Neutrophil (primary cell): ENCODE measurements around the gene APPBP2.

Source experiments
- H3K27ac ChIP-seq: fragments of 200-600 bp; sonication (generic); 2 replicates; pipeline ENCODE4 v1.5.1; 2016; ENCODE audit warnings: mild to moderate bottlenecking, moderate library complexity
- H3K27me3 ChIP-seq: fragments of 200-600 bp; sonication (generic); 2 replicates; pipeline ENCODE4 v1.6.0; 2016; ENCODE audit warnings: mild to moderate bottlenecking
- H3K36me3 ChIP-seq: fragments of 200-600 bp; sonication (generic); 2 replicates; pipeline ENCODE4 v1.5.1; 2017
- H3K4me1 ChIP-seq, 2 experiments: fragments of 200-600 bp in 1 of 2; sonication (generic) in 1 of 2; 1 replicate in 1 of 2; 2 replicates in 1 of 2; pipeline versions ENCODE4 v1.5.1 to v1.6.1; 2013 to 2016; ENCODE audit warnings: low read depth in 1 of 2, low read length in 1 of 2, mild to moderate bottlenecking in 1 of 2, moderate library complexity in 1 of 2; ENCODE audit not compliant: control insufficient read depth in 1 of 2, insufficient read depth in 1 of 2
- H3K4me3 ChIP-seq, 2 experiments: fragments of 200-600 bp in 1 of 2; sonication (generic) in 1 of 2; 1 replicate in 1 of 2; 2 replicates in 1 of 2; pipeline ENCODE4 v1.5.1; 2013 to 2016; ENCODE audit warnings: low read depth in 1 of 2, low read length in 1 of 2, mild to moderate bottlenecking in 1 of 2, moderate library complexity in 1 of 2
- H3K9me3 ChIP-seq: fragments of 200-600 bp; sonication (generic); 2 replicates; pipeline ENCODE4 v1.5.1; 2016
- CTCF ChIP-seq: fragments of 200-600 bp; sonication (generic); IDR thresholded peaks from 2 replicates; pipeline ENCODE4 v1.5.1; 2016; ENCODE audit warnings: antibody characterized with exemption

Gene APPBP2

GRCh38 chr17:60514500-60514899 lies 11.5 kb downstream of the APPBP2 start:
- Histone ChIP-seq H3K9me3 (no peaks in the 10 kb centered on the region), H3K4me3 (no peak overlapping the region), H3K27me3 (no peaks in the 10 kb centered on the region), H3K4me1 (no peaks in the 10 kb centered on the region), H3K36me3 (peaks cover 19% of the 10 kb centered on the region), H3K27ac (no peak overlapping the region)
- no peak for TF ChIP-seq CTCF

- Histone ChIP-seq H3K4me3 (no peak overlapping the region), H3K27ac (no peak overlapping the region), H3K36me3 (peaks cover 19% of the 10 kb centered on the region), H3K27me3 (no peaks in the 10 kb centered on the region), H3K9me3 (no peaks in the 10 kb centered on the region), H3K4me1 (no peaks in the 10 kb centered on the region)
- TF ChIP-seq CTCF: no peak
Measured at GRCh38 chr17:60514053-60514452, 12.0 kb downstream of the APPBP2 start.

GRCh38 chr17:60513014-60513413 lies 13.0 kb downstream of the APPBP2 start:
- TF ChIP-seq CTCF: no peak
- H3K4me1 ChIP-seq: no peaks in the 10 kb centered on the region
- peaks cover 19% of the 10 kb centered on the region for H3K36me3 ChIP-seq

GRCh38 chr17:60510723-60511122 lies 15.3 kb downstream of the APPBP2 start:
- Histone ChIP-seq H3K27ac (no peak overlapping the region), H3K9me3 (no peaks in the 10 kb centered on the region), H3K4me3 (no peak overlapping the region), H3K4me1 (no peaks in the 10 kb centered on the region), H3K36me3 (peaks cover 16% of the 10 kb centered on the region), H3K27me3 (no peaks in the 10 kb centered on the region)
- no peak for TF ChIP-seq CTCF

More at GRCh38 chr17:60513014-60513413, 13.0 kb downstream of the APPBP2 start:
- Histone ChIP-seq H3K27me3 (no peaks in the 10 kb centered on the region), H3K27ac (no peak overlapping the region), H3K9me3 (no peaks in the 10 kb centered on the region), H3K4me3 (no peak overlapping the region)

- H3K36me3 ChIP-seq: peaks cover 16% of the 10 kb centered on the region
- no peak overlapping the region for H3K27ac ChIP-seq
- H3K4me3 ChIP-seq: no peak overlapping the region
- H3K9me3 ChIP-seq: no peaks in the 10 kb centered on the region
- no peak for TF ChIP-seq CTCF
- H3K4me1 ChIP-seq: no peaks in the 10 kb centered on the region
- H3K27me3 ChIP-seq: no peaks in the 10 kb centered on the region
Measured at GRCh38 chr17:60510031-60510430, 16.0 kb downstream of the APPBP2 start.

- H3K27me3 ChIP-seq: no peaks in the 10 kb centered on the region
- no peak overlapping the region for H3K4me3 ChIP-seq
- H3K27ac ChIP-seq: no peak overlapping the region
- H3K4me1 ChIP-seq: no peaks in the 10 kb centered on the region
- no peaks in the 10 kb centered on the region for H3K9me3 ChIP-seq
- peaks cover 16% of the 10 kb centered on the region for H3K36me3 ChIP-seq
- TF ChIP-seq CTCF: no peak
Measured at GRCh38 chr17:60508384-60508980, 17.6 kb downstream of the APPBP2 start.
